Activated CD4-positive, alpha-beta T cell treated with anti-CD3 and anti-CD28 coated beads, Interleukin-2, amount 50 U/mL, for 4 hours (primary cell): ENCODE data around the gene PRSS22.

Source experiments
- DNase-seq, 2 experiments: peaks; one replicate each; pipeline ENCODE4 v3.0.0-alpha.2; 2020

The PRSS22 gene

DNA sequence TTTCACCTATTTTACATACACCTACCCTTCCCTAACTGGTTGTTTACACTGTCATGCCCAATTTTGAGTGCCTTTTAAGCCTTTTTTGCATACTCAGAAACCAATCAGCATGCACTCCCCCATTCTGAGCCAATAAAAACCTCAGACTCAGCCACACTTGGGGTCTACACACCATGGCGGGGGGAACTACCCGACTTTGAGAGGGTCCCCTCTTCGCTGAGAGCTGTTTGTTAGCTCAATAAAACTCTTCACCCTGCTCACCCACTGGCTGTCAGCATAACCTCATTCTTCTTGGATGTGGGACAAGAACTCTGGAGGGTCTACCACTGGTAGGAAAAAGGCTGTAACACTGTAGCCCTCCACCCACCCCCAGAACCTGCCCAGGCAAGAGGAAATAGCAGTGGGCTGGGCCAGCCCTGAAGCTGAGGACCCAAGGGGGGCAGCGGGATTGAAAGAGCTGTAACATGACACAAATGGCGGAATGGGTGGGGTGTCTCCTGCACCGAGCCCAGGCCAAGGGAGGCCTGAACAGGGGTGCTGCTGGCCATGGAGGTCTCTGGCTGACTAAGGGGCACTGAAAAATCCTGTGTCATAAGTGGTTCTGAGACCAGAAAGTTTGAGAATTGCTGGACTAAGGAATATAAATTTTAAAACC lies 22.0 kb upstream of the PRSS22 start:
- DNase-seq: no peak

DNA sequence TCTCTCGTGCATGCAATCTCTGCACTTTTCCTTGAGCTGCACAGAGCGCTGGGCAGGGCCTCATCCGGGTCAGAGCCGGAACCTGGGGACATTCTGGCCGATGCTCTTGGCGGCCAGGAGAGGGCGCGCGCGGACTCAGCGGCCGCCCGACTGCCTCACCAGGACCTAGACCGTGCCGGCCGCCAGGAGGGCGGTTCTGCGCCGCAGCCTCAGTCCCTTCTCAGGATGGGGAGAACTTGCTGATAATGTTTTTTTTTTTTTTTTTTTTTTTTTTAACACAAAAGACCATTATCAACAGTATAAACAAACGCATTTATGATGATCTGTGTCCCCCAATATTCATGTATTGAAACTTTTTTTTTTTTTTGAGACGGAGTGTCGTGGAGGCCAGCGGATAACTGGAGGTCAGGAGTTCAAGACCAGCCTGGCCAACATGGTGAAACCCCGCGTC lies 17.0 kb upstream of the PRSS22 start:
- DNase-seq: peak; percentile 42 to 48

DNA sequence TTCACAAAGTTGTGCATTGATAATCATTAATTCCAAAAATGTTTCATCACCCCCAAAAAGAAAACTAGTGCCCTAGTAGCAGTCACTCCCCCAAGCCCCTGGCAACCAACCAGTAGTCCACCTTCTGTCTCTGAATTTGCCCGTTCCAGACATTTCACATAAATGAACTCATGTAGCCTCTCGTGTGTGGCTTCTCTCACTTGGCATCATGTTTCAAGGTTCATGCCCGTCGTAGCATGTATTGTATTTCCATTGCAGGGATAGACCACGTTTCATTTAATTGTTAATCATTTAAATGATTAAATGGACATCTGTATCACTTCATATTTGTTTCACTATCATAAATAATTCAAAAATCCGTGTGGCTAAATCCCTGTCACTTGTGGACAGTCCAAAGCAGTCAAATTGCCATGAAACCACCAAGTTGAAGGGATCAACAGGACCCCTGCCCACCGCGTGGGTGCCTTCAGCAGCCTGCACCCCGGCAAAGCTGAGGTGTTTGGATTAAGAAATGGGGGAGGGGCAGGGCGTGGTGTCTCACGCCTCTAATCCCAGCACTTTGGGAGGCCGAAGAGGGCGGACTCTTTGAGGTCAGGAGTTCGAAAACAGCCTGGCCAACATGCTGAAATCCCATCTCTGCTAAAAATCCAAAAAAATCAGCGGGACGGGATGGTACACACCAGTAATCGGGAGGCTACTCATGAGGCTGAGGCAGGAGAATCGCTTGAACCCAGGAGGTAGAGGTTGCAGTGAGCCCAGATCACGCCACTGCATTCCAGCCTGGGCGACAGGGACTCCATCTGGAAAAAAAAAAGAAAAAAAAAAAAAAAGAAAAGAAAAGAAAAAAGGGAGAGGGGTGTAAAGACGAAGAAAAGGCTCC lies 16.3 kb upstream of the PRSS22 start:
- DNase-seq: no peak

DNA sequence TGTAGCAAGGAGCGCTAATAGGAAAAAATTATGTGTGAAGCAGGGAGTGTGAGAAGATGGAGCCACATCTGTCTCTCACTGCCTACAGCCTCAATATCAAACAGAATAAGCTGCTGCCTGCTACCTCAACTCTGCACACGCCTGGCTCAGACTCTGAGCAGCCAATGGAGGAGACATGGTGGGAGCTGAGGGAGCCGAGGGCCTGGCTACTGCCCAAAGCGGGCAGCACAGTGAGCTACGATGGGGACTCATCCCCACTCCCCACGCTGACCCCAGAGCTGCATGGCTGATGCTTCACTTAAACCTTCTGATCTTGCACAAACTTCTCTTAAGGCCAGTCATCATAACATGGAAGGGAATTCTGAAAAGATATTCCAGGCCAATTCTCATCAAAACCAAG lies 14.0 kb upstream of the PRSS22 start:
- DNase-seq: no peak

DNA sequence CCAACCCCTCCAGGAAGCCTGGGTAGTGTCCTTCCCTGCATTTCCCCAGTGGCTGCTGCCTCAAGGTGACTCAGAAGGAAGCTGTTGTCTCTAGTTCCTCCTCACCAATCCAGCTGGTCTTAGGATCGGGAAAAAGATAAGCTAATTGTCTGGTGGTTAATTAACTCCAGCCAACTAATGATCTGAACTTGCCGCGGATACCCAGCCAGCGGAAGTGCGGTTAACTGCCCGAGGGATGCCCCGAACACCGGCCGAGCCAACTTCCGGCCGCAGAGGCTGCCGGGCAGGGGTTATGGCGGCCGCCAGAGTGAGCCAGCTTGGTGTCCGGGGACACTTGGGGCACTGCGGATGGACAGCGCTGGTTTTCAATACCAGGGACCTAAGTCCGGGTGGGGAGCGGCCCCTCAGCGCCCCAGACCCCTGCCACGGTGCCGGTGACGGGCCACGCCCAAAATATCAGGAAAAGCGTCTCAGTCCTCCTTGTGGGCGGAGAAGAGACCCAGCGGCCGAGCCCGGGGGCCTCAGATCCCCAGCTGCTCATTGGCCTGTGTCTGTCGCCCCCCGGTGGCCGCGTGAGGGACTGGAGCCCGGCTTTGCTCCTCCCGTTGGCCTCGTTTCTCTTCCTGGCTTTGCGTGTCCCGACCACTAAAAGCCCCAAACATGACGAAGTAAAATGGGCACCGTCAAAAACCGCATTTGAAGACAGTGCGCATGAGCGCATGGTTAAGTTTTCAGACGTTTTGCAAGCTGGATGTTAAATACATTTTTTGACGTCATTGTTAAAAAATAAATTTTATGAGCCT lies 10.2 kb upstream of the PRSS22 start:
- peak; percentile 90 for DNase-seq

DNA sequence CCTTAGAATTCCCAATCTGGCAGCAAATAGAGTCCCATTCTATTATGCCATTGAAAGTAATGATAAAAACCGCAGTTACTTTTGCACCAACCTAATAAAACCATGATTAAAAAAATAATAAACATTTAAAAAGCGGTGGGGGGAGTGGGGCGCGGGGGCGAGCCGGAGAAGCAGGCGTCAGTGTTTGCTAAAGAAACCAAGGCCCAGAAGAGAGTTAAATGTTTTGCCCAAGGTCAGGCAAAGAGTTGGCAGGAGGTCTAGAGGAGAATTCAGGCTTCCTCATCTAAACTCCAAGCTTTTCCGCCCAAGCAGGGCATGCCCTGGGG lies 9.7 kb upstream of the PRSS22 start:
- no peak for DNase-seq

DNA sequence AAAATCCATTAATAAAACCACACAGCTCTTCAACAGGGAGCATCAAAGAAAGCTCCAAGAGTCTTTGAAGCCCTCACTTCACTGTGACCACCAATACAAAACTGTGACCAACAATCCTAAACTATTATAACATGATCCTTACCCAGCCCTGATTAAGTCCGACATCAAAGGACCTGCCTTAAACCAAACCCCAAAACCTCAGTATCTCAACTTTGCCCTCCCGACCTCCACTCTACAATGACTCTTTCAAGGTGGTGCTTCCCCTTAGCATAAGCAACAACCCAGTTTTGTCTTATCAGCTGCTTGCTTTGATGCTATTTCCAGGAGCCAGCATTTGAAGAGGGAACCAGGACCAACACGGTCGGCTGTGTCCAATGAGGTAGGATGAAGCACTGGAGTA lies 8.5 kb upstream of the PRSS22 start:
- DNase-seq: no peak

DNA sequence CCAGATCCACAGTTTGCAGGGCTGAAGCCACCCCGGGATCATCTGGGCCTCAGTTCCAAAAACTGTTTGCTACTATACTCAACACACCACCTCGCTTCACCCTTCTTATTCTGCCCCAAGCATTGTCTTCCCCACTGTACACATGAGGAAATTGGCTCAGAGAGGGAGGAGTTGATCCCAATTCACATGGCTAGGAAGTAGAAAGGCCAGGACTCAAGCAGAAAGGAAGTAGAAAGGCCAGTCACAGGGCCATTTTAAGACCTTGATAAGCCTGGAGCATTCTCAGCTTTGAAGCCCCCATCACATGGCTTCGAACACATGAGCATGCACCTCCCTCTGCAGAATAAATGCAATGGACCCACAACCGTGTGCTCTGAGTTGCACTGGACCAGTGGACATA lies 7.7 kb upstream of the PRSS22 start:
- DNase-seq: no peak

DNA sequence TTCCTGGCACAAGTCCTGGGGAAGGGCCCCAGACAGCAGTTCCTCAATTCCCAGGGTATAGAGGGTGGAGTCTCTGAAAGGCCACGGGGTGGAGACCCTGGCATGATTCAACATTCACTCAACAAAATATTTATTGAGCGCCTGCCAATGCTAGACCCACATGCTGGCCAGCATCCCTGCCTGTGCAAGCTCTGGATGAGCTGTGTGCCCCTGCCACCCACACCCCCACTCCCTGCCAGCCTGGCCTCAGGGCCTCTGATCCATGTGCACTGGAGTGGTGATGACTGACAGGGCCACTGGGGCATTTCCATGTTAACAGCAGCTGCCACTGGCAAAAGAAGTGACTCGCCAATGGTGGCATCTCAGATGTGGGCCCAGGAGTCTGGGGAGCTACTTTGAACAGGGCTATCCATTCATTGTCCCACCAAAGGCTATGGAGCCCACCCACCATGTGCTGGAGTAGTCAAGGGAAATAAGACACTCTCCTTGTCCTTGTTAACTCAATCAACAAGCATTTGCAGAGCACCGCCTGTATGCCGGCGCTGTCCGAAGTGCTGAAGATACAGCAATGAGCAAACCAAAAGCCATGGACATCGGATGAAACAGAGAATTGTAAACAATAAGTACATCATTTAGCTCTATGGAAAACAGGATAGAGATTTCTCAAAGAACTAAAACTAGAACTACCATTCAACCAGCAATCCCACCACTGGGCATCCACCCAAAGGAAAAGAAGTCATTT lies 3.0 kb upstream of the PRSS22 start:
- DNase-seq: no peak

DNA sequence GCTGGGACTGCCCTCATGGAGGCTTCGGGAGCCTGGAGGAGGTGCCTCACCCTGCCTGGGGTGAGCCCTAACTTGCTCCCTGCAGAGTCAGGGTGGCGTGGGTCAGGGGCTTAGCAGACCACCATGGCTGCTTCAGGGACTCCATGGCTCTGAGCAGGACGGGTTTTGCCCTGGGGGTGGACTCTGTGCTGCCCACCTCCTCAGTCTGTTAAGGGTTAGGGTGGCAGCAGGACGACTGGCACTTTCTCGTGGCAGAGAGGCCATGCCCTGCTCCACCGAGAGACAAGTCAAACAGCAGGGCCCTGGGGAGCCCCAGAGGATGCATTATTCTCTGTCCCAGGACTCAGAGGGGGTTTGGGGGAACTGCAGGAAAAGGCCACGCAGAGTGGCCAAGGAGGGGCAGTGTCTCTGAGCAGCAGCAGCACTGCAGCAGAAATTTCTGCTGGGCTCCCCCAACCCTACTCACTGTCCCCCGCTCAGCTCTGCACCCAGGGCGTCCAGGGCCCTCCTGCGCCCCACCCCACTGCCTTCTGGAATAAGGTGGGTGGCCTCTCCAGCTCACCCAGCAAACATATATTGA lies 1.8 kb upstream of the PRSS22 start:
- no peak for DNase-seq

DNA sequence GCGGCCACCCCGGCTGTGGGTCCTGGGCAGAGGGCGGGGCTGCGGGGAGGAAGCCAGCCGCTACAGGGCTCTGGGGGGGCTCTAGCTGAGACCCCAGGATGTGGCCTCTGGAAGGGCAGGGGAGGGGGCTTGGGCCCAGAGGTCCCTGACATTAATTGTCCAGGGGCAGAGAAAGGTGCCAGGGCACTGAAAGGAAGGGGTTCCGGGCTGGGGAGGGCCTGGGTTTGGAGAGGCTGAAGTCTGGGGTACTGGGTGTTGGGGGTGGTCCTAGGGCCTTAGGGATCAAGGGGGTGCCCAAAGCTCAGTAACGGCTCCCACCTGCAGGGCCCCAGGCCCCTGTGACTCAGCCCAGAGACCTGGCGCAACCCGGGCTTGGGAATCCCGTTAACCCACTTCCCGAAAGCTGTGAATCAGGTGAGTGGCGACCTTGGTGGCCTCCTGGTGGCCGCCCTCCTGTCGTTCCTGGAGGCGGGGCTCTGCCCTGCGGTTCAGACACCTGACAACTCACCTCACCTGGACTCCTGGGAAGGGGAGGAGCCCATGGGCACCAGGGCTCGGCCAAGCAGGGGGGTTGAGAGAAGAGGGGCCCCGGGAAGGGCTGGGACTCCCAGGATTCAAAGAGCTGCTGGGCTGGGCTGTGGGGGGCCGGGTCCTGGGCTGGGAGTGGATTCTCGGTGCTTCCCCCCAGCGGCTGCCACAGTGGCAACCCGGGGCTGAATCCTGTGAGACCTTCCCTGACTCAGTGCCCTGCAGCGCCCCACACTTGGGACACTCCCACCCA lies 465 bp upstream of the PRSS22 start:
- no peak for DNase-seq

DNA sequence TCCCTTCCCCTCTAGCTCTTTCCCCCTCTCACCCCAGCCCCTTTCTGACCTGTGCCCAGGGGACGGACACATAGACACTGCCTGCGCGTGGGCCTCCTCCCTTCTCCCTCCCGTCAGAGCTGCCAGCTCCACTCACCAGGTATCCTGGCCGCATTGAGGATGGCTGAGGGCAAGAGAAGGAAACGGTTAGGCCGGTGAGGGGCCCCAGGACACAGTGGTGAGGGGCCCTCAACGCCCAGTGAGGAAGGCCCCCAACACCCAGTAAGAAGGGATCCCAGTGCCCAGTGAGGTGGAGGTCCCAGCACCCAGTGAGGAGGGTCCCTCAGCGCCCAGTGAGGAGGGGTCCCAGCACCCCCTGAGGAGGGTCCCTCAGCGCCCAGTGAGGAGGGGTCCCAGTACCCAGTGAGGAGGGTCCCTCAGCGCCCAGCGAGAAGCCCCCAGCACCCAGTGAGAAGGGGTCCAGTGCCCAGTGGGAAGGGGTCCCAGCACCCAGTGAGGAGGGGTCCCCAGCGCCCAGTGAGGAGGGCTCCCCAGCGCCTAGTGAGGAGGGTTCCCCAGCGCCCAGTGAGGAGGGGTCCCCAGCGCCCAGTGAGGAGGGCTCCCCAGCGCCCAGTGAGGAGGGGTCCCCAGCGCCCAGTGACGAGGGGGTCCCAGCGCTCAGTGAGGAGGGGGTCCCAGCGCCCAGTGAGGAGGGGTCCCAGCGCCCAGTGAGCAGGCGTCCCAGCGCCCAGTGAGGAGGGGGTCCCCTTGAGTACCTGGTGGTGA lies 1.1 kb downstream of the PRSS22 start:
- no peak for DNase-seq

DNA sequence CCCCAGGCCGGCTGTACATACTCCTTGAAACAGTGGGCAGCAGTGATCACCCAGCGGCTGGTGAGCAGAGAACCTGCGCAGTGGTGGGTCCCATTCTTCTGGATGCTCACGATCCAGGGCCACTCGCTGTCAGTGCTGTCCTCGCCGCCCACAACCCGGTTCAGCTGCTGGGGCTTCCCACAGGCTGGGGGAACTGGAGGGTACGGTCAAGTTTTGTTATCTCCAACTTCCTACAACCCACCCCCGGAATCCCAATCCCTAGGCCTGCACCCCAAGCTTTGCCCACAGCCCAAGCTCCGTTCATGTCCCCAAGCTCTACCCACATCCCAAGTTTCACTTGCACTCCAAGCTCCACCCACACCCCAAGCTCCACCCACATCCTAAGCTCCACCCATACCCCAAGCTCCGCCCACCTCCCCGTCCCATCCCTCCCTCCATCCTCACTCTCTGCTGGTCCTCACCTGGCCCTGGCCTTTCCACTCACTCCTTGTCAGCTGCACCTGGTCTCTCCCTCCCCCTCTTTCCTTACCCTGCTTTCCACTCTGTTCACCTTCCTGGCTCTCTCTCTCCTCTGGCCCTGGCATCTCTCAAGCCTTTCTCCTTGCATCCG lies 1.8 kb downstream of the PRSS22 start:
- no peak for DNase-seq

DNA sequence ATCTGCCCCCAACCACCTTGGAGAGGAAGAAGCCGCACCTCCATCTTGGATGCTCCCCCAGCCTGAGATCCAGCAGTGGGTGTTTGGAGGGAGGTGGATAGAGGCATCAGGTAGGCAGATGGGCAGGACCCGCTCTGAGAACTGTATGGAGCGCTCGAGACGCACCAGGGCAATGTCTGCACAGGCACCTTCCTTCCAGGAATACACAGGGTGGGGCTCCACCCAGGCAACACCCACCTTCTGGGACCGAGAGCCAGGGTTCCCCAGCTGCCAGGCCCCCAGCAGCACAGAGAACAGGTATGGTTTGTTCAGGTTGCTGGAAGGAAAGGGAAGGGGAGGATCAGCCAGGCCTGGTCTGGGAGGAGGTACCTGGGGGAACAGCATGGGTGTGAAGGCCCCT lies 2.4 kb downstream of the PRSS22 start:
- no peak for DNase-seq

DNA sequence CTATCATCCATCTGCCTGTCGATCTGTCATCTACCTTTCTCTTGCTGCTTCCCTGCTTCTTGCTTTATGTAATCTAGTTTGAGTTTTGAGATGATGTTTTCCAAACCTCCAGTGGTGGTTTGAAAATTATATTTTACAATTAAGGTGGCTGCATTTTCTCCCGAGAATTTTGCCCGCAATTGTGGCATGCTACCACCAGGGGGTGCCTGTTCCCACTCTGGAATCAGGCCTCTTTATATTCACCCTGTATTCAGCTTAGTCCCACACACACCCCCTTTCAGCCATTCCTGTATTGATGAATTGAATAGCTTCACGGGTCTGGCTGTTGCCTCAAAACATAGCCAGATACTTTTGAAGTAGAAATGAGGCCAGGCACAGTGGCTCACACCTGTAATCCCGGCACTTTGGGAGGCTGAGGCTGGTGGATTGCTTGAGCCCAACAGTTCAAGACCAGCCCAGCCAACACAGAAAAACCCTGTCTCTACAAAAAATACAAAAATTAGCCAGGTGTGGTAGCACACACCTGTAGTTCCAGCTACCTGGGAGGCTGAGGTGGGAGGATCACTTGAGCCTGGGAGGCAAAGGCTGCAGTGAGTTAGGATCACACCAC lies 3.2 kb downstream of the PRSS22 start:
- DNase-seq: no peak

DNA sequence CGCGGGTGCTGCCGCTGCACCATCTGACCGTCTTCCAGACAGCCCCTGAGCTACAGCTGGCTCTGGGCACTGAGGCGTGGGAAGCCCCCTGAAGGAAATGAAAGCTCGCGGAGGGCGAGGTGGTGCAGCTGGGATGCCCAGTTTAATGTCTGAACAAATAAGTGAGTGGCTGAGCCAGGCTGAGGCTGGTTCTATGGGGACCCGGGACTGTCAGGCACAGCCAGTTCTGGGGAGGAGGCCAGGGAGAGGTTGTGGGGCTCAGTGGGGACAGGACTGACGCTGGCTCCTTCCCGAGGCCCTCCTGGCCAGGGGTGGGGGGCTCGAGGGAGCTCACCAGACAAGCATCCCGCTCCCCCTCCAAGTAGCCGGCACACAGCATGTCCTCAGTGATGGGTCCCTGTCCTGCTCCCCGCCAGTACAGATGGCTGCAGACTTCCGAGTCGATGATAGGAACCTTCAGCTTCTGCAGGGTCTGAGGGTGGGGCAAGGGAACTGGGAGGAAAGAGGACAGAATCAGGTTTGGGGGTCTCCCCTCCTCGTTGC lies 4.4 kb downstream of the PRSS22 start:
- no peak for DNase-seq

DNA sequence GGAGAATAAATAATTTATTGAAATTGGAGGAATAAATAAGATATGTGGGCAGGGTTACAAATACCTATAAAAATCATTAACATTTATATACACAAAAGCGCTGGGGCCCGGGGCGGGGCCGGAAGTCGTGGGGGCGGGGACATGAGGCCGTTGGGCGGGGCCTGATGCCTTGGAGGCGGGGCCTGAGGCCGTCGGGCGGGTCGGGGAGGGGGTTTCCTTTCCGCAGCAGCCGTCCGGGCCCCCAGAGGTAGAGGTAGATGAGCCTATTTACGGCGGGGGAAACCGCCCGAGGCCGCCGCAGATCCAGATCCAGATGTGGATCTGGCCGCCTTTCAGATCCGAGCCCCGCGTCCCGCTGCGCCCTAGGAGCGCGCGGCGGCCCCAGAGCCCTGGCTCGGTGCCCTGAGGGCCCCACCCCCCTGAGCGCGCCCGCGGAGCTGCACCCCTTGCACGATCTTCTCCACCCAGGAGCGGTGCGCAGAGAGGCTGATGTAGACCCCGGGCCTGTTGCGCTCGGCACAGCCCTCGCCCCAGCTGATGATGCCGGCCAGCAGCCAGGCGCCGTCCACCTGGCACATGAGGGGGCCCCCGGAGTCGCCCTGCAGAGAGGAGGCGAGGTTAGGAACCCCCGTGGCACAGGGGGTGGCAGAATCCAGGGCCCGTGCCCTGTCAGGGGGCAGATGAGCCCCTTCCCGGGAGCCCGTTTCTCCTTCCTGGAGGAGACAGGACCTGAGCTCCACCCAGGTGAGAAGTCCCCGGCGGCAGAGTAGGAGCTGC lies 5.1 kb downstream of the PRSS22 start:
- DNase-seq: no peak

DNA sequence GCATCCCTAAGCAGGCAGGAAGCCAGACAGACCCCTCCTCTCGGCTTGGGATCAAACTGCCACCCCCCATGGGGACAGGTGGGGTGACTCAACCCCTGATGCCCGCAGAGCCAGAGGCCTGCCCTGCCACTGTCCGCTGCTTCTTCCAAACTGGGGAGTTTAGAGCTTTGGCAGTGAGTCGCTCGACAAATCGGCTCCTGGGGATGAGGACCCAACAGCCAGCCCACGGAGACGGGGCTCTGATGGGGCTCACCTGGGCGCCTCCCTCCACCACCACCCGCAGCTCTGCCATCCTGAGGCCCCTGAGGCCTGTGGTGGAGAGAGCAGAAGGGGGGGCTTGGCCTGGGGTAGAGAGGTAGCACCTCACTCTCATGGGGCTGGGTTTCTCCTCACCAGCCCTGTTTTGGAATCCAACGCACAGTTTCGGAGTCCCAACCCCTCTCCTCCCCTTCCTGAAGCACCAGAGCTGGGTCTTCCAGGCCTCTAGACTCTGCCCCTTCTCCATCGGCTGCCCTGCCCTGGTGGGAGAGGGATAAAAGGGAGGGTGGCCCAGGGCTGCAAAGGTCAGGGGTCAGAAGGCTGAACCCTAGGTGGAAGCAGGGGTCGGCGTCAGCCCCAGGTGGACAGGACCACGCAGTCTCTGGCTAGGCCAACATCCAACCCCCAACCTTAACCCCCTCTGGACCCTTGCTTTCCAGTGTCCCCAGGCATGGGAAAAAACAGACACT lies 5.8 kb downstream of the PRSS22 start:
- no peak for DNase-seq
